ENCODE measurements around the gene KIF22. TPM values are rescaled to one million over a fixed set of nuclear protein-coding genes. Genes with fewer than 3 reads are reported as not detected.

KIF22 gene
- total and polyA plus RNA-seq, 9 of the 15 experiments (the other 6 are each of a cell fraction or from before 2014, with no cell fraction given): 8.7 to 232 (median 131) TPM

GRCh38 chr16:29790183-29790948 is at the start of gene KIF22 (continued):
- no peak for TF ChIP-seq STAT5B (CRISPR knock-in tag; IDR thresholded peaks at IDR 0.05)
- TF ChIP-seq KLF16 (IDR thresholded peaks at IDR 0.05): peak; percentile 74; the same call in 1 of the 2 replicates
- TF ChIP-seq THRAP3 (IDR thresholded peaks at IDR 0.05; ENCODE audit: borderline replicate concordance): no peak
- no peak for TF ChIP-seq ZNF408 (CRISPR knock-in tag; IDR thresholded peaks at IDR 0.05; ENCODE audit: low read depth)
- peak; percentile 98 for TF ChIP-seq CXXC5 (CRISPR knock-in tag; IDR thresholded peaks at IDR 0.05)
- peak; percentile 79 for TF ChIP-seq FOXP1 (CRISPR knock-in tag; IDR thresholded peaks at IDR 0.05)
- TF ChIP-seq DMBX1 (CRISPR knock-in tag; IDR thresholded peaks at IDR 0.05; ENCODE audit: borderline replicate concordance): peak; percentile 63; the same call in 1 of the 2 replicates
- TF ChIP-seq POLR2H (tag; IDR thresholded peaks at IDR 0.05; ENCODE audit: low read depth): peak; percentile 69
- TF ChIP-seq E2F3 (CRISPR knock-in tag; IDR thresholded peaks at IDR 0.05): 0 out of 2 replicates have a peak, but pooled peaks have one; percentile 58
- peak; percentile 42 for TF ChIP-seq NEUROD1 (IDR thresholded peaks at IDR 0.05; ENCODE audit: borderline replicate concordance, low read depth, low read length, partially characterized antibody)
- peak; percentile 93 for TF ChIP-seq MEIS2 (IDR thresholded peaks at IDR 0.05; ENCODE audit: partially characterized antibody)
- TF ChIP-seq CREB1 (IDR thresholded peaks at IDR 0.05): peak; percentile 57; the same call in 1 of the 2 replicates
- TF ChIP-seq CREB1 (CRISPR knock-in tag; IDR thresholded peaks at IDR 0.05): peak; percentile 83
- no peak for TF ChIP-seq ZNF778 (CRISPR knock-in tag; IDR thresholded peaks at IDR 0.05)
- TF ChIP-seq KDM4B (IDR thresholded peaks at IDR 0.05; ENCODE audit: borderline replicate concordance in 2 of 2, low read depth in 1 of 2): no peak
- peak; percentile 58; the same call in 1 of the 2 replicates for TF ChIP-seq ZFP91 (CRISPR knock-in tag; IDR thresholded peaks at IDR 0.05)
- TF ChIP-seq POLR2G (IDR thresholded peaks at IDR 0.05; ENCODE audit: low read depth, low read length): peak; percentile 99
- TF ChIP-seq SRSF1 (IDR thresholded peaks at IDR 0.05; ENCODE audit: low read depth, low read length): no peak
- TF ChIP-seq TRIM25 (IDR thresholded peaks at IDR 0.05; ENCODE audit: borderline replicate concordance): no peak
- no peak; the same call in 1 of the 2 replicates for TF ChIP-seq HDAC2 (IDR thresholded peaks at IDR 0.05)
- no peak for TF ChIP-seq NFE2 (IDR thresholded peaks at IDR 0.05; ENCODE audit: low read depth)
- TF ChIP-seq ID3 (CRISPR knock-in tag; IDR thresholded peaks at IDR 0.05): no peak
- TF ChIP-seq ID3 (tag; IDR thresholded peaks at IDR 0.05): peak; percentile 74
- no peak for TF ChIP-seq SAFB2 (IDR thresholded peaks at IDR 0.05; ENCODE audit: borderline replicate concordance, low read depth, low read length, severe bottlenecking)
- TF ChIP-seq ZNF133 (CRISPR knock-in tag; IDR thresholded peaks at IDR 0.05): no peak

Measured in K562 (cell line).